ENCODE data around the gene C17orf67.

C17orf67 gene

DNA sequence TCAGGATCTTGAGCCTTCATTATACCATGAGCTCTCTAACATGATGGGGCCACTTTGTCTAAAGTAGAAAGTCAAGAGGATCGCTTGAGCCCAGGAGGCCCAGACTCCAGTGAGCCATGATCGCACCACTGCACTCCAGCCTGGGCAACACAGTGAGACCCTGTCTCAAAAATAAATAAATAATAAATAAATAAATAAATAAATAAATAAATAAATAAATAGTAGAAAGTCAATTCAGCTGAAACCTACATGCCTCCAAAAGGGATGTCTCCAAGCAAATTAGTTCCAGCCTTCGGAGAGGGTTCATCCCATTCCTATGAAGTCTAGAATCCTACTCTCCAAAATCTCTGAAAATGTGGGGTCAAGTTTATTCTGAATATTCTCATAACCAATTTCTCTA is 26.0 kb downstream of the C17orf67 start:
- no peak for DNase-seq

DNA sequence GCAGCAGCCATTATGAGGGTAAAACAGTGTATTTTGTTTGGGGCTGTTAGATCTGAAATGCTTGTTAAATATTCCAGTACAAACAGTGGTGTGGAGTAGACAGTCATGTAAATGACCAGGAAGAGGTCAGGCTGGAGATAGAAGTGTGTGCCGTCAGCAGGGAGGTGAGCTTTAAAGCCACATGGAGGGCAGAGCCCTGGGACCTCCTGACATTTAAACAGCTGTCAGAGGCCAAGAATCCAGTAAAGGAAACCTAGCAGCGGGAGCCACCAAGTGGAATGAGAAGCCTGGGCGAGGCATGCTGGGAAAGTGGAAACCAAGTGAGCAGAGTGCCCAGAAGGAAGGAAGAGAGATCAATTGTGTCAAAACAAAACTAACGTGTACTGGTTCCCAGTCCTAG is 26.8 kb downstream of the C17orf67 start:
- DNase-seq, result no peak

DNA sequence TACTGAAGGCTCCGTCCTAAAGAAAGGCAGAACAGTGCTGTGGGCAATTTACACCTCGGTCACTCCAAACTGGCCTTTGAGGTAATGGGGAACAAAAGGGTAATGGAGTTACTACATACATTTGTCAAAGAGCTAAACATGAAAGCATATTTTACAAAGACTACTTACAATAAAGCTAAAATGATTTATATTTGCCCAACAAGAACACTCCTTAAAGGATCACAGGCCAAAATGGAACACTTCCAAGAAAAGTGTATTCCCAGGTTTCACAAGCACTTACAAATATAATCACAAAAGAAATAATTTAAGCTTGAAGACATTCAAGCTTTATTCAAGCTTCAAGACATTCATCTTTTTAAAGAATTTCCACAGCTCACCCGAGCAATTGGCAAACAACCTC is 29.3 kb downstream of the C17orf67 start:
- DNase-seq, result no peak

DNA sequence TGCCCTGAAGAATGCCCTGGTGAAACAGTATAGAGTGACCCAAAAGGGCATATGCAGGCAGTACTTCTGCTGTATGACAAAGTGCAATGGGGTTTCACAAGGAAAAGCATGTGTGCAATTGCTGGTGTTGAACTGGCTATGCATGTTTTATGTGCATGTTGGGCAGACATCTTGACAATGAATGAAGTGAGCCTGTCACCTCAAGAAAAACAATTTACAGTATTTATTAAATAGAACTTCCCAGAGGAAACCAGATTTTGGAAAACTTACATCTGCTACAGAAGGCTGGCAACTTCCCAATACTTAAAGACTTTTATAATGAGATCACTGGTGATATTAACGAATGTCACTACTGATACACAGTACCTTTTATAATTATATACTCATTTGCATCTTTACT is 30.6 kb downstream of the C17orf67 start:
- no peak for DNase-seq

DNA sequence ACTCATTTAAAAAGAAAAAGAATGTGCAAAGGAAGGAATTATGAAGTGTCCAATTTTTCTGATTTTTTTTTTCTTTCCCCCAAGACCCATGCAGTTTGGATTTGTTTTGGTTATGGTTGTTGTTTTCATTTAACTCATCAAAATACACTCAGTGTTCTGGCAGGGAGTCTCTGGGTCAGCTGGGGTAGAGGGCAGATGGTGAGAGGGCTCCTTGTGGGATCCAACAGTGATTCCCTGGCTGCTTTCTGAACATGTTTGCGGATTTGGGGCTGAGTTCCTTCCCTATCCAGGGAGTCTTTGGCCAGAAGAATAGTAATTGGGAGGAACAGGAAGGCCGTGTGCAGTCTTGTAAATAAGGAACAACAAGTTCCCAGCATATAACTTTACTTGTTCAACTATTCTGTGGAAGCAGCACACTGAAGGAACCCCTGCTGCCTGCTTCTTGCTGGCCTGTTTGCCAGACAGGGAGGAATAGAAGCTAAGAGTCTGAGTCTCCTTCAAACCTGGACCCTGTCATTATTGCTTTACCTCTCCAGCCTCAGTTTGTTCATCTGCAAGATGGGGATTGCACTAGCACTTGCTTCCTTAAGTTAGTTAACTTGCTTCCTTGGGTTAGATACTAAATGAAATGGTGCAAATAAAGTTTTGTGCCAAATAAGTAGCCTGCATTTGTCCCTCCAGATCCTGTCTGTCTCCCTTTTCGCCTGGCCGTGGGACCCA is 32.1 kb downstream of the C17orf67 start:
- no peak for DNase-seq

DNA sequence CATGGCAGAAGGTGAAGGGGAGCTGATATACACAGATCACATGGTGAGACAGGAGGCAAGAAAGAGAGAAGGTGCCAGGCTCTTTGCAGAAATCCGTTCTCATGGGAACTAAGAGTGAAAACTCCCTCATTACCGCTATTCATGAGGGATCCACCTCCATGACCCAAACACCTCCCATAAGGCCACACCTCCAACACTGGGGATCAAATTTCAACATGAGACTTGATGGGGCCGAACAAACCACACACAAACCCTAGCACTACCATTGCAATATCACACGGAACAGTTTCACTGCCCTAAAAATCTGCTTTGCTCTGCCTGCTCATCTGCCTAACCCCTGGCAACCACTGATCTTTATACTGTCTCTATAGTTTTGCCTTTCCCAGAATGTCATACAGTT is 34.8 kb downstream of the C17orf67 start:
- no peak for DNase-seq

DNA sequence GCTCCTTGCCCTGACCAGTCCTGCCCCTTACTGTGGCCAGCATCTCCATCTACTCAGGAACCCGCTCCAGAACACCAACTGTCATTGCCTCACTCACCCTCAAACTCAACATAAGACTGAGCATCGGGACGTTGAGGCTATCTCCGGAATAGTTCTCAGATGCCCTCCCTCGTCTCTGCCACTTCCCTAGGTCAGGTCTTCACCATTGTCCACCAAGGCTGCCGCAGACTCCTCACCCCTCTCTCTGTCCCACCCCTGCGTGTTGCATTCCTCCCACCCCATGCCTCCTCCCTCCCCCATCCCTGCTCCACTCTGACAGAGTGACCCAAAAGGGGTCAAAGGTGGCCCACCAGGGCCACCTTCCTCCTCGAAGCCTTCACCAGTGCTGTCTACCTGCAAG is 37.2 kb downstream of the C17orf67 start:
- no peak for DNase-seq

DNA sequence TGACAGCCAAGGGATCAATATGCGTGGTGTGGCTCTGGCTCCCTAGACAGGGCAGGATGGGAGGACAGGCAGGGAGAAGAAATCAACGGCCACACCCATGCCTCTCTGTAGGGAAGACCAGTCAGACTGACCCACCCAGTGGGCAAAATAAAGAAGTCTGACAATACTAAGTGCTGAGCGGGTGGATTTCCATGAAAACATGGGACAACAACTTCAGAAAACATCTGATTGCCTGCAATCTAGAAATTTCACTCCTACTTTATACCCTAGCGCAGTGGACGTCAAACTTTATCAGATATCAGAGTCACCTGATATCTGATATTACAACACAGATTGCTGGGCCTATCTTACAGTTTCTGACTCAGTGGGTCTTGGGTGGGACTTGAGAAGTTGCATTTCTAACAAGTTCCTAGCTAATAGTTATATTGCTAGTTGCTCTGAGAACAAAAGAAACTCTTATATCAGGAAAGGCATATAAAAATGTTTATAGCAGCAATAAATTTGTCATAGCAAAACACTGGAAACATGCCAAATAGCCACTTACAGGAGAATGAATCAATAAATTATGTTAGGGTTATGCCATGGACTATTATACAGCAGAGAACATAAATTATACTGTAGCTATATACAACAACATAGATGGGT is 38.4 kb downstream of the C17orf67 start:
- DNase-seq, result no peak

DNA sequence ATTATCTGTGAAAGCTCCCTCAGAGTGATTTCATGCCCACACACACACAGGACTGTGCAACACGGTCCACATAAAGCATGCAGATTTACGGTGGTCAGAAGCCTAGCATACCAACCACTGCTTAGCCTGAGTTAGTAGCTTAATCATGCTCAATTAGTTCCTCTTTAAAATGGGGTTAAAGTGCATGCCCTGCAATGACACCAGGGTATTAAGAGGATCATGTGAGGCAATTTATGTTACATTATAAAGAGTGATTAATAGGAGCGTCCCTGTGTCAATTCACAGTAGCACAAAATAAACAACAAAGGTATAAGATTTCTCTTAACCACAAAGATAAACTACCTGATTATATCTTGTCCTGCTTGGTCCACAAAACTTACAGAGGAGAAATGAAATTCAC is 39.8 kb downstream of the C17orf67 start:
- DNase-seq, result no peak

DNA sequence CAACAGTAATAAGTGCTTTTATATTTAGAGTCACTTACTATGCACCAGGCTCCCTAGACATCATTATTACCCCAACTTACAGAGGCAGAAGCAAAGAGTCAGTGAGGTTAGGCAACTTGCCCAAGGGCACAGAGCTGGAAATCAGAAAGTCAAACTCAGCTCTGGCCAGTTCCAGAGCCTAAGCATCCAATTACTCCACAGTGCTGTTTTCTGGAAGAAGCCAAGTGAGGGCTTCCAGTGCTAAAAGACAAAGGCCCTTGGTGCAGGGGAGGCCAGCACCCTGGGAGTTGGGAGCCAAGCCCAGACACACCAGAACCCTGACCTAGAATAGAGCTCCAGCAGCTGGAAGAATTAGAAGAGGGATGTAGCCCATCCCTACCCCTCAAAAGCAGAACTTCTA is 40.2 kb downstream of the C17orf67 start:
- no peak for DNase-seq

DNA sequence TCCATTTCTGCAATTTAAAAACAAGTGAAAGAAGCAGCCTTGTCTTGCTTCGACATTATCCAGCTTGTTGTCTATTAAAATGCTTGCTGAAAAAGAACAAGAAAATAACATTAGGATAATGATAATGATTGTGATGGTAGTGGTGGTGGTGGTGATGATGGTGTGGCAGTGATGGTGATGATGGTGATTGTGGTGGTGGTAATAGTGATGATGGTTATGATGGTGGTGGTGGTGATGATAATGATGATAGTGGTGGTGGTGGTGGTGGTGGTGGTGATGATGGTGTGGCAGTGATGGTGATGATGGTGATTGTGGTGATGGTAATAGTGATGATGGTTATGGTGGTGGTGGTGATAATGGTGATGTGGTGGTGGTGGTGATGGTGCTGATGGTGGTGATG is 41.5 kb downstream of the C17orf67 start:
- no peak for DNase-seq

DNA sequence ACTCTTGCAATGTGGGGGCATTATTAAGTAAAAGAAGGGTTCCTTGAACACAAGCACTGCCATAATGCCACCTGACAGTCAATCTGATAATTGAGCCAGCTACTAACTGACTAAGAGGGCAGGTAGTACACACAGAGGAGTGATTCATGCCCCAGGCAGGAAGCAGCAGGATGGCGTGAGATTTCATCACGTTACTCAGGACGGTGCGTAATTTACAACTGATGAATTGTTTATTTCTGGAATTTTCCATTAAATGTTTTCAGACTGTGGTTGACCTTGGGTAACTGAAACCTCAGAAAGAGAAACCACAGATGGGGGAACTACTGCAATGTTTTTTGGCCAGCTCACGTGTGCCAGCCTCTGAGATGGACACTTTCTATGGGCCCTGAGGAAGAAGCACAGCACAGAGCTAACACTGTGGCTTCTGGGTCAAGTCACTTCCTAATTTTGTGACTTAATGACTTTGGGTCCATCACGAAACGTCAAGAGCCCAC is 46.7 kb downstream of the C17orf67 start:
- DNase-seq, result no peak

DNA sequence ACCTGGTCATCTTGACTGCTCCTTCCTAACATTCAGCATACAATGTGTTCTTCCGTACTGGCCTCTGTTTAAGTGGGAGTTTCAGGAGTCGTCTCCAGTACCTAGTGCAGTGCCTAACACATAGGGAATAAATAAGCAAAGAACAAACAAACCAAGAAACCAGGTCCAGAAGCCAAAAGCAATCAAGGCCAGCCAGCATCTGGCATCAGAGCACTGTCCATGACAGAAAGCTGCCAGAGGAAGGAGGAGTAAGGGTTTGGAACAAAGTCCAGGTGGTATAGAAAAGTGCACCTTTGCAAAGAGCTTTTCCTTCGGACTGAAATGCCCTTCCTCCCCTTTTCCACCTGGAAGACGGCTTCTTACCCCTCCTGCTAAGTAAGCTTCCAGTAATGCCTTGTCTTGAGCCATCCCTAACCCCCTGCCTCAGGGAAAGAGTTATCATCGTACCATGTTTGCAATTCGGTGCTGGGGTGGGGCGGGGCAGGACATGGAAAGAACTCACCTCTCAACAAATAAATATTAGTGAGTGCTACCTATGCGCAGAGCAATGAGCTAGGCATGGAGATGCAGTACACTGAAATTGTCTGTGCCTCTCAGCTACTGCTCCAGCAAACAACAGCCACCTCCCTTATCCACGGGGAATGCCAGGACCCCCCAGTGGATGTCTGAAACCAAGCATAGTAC is 47.6 kb downstream of the C17orf67 start:
- no peak for DNase-seq

DNA sequence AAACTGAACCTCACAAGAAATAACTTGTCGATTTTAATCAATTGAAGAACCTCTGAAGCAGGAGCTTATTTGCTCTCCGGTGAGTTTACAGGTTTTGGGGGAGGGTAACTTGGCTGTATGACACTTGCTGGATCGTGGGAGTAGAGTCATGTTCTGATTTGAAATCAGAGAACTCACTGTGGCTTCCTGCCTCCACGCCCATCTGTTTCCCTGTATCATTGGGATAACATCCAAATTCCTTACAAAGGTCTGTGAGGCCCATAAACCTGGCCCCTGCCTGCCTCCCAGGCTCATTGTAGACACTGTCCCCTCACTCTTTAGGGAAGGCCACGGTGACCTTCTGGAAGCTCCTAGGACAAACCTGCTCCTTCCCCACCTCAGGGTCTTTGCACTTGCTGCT is 48.3 kb downstream of the C17orf67 start:
- DNase-seq, result no peak

DNA sequence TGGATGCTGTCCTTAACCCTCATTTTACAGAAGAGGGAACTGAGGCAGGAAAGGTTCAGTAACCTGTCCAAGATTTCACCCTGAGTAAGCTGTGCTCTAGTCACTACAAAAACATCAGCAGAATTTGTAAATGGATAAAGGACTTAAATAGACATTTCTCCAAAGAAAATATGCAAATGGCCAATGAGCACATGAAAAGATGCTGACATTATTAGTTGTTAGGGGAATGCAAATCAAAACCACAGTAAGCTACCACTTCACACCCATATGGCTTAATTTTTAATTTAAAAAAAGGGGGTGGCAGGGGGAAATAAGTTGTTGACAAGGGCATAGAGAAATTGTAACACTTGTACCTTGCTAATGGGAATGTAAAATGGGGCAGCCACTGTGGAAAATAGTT is 51.4 kb downstream of the C17orf67 start:
- no peak for DNase-seq

DNA sequence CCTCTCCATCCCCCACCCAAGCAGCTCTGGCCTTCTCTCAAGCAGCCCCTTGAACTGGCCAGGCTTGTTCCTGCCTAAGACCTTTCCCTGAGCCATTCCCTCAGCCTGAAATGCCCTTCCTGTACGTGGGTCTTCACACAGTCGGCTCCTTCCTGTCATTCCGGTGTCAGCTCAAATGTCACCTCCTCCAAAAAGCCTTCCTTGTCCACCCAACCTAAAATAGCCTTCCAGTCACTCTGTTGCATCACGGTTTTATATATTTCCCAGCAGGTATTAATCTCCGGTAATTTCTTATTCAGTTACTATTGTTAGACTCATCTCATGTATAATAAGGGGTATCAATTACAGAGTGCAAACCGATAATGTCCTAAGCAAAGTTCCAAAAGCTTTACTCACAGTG is 51.8 kb downstream of the C17orf67 start:
- no peak for DNase-seq

DNA sequence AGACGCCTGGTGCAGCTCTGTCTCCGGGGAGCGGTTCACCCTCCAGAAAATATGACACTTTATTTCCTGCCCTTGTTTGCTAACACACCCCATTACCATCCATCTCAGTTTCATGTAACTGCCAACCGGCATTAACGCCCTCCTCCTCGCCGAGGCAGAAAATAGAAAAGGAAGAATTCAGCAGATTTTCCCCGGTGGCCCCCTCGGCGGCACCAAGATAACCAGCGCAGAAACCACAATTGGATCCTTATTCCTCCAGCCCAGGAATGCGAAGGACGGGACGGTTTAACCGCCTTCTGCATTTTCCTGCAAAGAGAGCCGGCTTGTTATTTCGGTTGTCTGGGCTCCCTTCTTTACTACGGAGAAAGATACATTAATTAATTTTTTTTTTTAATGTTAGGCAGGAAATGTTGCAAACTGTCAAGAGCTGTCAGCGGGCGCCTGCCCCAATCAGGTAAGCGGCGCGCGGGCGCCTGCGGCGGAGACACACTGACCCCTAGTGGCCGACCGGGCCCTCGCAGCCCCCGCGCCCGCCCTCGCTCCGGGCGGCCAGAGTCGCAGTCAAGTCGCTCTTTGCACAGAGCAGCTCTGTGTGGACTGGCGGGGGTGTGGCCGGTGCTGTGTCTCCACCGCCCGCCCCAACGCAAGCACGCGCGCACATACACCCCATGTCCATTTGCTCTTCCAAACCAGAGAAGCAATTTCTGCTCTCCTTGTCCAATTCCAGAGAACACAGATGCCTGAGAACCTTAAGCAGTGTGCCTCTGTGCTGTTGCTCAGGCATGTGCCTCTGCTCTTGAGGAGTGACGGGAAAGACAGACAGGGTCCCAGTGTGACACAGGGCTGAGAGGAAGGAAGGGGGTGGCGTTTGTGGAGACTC is 53.6 kb downstream of the C17orf67 start:
- DNase-seq, result peak; percentile 88

DNA sequence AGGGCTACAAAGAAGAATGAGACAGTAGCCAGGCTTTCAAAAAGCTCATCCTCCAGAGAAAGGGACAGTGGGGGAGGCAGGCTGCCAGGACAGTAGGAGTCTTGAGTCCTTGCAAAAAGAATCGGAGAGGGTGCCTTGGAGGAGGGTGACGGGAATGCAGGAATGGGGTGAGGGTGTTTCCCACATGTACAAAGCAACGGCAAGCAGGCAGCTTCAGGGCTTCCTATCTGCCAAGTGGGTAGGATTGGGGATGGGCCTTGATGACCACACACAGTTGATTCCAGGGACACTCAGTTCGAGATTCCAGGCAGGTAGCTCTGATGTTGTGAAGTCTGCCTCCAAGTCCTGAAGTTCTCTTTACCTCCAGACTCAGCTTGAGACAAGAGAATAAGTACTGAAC is 54.4 kb downstream of the C17orf67 start:
- no peak for DNase-seq

DNA sequence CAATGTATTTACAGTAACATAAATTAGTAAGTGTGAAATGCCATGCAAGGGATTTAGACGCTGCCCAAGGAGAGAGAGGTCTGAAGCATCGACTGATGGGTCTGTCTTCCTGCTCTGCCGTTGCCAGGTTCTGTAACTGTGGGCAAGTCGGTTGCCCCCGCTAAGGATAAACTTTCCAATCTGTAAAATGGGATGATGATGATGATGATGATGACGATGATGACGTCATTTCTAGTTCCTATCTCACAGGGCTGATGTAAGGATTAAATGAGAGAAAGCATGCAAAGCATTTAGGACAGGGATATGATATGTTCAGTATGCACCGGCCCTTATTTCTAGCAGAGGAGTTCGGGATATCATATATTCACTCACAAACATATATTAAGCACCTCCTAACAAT is 54.8 kb downstream of the C17orf67 start:
- no peak for DNase-seq

DNA sequence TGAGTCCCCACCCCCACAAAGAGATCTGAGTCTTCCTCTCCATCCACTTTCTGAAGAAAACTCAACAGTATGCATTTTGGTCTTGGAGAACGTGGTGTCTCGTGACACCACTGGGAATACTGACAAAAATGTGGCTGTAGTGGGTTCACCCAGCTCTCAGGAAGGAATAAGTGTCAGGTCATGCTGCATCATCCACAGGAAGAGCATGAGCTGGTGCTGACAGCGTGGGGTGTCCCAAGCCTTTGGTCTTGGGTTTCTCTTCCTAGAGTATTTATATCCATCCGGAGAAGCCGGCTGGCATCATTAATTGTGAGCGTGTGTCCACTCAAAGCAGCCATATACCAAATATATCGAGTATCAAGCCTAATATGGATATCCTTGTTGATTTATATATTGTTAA is 55.9 kb downstream of the C17orf67 start:
- DNase-seq, result no peak

DNA sequence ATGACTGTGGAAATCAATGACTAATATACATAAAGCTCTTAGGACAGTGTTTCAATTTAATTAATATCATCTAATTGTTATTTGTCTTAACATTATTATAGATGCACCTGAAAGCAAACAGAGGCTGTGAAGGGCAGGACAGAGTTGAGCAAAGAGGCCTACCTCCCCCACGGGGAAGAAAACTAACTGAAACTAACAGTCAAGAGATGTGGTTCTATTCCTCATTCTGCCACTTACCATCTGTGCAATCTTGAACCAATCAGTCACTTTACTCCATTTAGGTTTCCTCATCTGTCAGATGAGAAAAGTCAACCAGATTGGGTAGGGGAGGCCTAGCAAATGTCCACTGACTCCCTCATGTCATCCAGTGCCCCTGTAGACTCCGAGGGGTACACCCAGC is 59.1 kb downstream of the C17orf67 start:
- DNase-seq, result no peak

DNA sequence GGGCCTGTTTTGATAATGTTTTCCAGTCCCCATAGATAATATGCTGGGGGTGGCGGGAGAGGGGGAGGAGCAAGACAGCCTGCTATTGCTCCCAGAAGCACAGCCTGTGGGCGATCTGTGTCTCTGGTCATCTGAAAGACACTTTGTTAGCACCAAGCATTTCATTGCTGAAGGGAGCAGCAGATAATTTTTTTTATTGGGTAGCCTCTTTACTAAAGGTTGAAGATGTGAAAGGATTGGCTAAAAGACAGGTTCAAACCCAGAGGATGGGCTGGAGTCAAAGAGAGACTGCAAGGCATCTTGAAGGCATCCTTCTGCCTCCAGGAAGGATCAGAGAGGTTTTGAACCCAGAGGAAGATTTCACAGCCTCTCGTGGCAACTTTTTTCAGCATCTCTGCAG is 60.6 kb downstream of the C17orf67 start:
- no peak for DNase-seq

DNA sequence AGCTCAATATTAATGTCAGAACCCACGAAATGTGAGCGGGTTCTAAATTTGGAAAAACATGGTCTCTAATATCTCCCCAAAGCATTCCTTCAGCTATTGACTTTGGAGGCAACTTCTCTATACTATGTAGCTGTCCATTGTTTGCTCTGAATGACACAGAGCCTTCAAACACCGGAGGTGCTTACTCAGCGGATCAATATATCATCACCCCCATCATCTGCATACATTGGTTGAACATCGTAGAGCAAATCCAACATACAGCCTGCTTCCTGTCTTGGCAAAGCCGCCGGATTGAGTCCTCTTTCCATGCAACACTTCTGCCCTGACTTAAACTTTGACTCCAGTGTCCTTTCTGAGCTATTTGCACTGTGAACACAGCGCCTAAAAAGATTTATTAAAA is 61.3 kb downstream of the C17orf67 start:
- DNase-seq, result no peak

Data from right kidney (tissue), 1 donor.